ENCODE results near the gene SIL1.
A peak's percentile ranks its signal among the peaks of the same experiment; 100 is the strongest.
"Not testable (repeated sequence)": the region's sequence is repeated elsewhere in the genome, so short reads cannot be mapped to it uniquely, and the experiment has no call there.

Gene SIL1

DNA sequence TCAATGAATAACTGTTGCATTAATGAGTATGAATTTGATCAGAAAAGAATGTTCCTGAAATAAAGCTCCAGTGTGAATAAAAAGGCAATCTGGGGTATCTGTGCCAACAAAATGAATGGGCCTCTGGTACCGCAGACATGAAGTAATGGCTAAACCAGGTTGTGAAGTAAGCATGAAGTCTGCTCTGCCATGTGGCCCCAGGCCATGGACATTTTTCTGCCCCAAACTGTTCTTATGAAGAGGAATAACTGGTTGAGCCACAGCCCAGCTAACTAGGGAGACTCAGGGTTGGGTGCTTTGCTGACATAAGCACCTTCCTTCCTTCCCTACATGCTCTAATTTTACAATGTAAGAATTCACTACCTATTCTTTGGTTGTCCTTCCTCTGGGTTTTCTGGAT is 175.6 kb downstream of the SIL1 start:
- DNase-seq (ENCODE audit: low spot score), result no peak

DNA sequence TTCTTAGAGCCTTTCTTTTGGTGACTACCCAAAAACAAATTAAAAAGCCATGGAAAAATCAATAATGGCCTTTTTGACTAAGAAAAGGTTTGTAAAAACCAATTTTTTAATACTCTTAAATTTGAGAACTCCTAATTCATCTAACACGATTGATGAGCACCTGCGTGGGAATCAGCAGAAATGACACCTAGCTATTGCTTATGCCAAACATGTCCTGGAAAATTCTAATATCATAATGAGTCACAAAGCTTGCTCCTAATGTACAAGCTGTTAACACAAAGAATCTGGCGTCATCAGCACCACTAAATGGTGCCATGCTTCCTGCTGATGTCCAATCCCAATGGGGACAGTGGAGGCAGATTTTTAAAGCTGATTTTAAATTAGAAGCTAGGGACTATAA is 176.8 kb downstream of the SIL1 start:
- no peak for DNase-seq (ENCODE audit: low spot score)

DNA sequence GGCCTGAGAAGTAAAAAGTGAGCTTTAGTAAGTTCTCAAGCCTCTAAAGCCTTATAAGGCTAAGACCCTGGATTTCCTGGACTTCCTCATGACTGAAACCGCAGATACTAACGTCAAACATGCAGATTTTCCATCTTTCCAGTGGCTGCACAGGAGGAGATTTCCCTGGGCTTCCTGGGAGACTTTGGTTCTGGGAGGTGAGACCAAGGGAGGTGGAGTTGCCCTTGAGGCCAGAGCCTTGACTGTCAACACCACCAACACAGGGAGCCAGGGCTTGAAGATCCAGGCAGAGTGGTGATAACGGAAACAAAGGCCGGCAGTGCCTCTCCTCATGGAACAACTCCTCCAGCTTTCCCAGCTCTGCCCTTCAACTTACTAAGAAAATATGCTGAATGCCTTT is 178.3 kb downstream of the SIL1 start:
- DNase-seq (ENCODE audit: low spot score), result no peak

DNA sequence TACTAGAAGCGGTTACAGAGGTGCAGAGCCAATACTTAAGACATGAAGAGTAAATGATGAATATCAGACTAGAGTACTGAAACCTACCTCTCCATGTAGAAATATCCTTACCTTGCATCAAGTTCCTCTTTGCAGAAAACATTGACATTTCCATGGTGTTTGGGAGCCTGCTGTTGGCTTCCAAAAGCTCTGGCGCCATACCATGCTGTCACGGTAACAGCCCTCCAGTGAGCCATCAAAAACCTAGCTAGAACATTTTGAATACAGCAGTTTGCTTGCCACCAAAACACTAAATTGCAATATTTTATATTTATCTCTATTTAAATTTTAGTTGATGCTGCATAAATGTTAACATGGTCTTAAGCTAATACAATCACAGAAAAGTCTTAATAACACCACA is 179.0 kb downstream of the SIL1 start:
- DNase-seq (ENCODE audit: low spot score), result no peak

DNA sequence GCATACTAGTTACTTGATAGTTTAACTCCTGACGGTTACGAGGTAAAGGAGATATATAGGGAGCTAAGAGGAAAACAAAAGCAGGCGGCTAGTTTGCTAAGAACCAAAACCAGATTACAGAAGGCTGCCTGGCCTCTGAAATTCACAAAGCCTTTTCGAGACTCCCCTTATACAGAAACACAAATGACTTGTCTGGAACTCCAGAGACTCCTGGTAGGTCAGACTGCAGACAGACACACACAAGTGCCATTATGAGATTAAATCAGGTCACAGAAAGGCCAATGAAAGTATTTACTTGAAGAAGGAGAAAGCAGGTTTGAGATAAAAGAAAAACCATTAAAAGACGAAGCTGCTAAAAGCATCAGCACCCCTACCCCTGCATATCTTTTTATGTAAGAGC is 180.5 kb downstream of the SIL1 start:
- DNase-seq (ENCODE audit: low spot score), result no peak

DNA sequence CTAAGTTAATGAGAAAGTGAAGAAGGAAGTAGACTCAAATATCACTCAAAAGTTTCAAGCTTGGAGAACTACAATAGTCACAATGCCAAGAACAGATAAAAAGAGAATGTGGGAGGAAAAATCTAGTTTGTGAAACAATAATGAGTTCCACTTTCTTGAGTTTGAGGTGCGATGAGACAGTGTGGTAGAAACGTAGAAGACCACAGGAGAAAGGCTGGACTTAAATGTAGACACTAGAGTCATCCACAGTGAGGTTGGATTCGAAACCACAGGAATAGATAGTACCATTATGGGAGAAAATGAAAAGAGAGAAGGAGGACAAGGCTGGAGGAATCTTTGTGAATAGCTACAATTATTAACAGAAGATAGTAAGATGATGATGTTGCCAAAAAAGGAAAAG is 182.0 kb downstream of the SIL1 start:
- no peak for DNase-seq (ENCODE audit: low spot score)

DNA sequence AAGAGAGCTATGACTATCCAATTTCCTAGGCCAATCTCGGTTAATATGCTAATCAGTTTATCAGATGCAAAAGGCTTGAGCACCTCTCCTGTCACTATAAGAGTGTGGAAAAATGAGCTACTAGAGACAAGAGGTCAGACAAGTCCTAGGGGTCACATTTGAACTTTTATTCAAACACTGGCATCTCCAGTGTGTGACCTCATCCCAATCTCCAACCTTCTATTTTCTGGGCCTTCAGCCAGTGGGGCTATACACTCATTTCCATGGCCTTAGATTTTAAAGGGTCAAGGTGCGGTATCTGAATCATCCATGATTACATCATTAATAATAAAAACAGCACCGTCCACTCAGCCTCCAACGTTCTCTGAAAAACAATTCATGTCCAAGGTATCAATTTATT is 183.4 kb downstream of the SIL1 start:
- peak; percentile 76 for DNase-seq (ENCODE audit: low spot score)

DNA sequence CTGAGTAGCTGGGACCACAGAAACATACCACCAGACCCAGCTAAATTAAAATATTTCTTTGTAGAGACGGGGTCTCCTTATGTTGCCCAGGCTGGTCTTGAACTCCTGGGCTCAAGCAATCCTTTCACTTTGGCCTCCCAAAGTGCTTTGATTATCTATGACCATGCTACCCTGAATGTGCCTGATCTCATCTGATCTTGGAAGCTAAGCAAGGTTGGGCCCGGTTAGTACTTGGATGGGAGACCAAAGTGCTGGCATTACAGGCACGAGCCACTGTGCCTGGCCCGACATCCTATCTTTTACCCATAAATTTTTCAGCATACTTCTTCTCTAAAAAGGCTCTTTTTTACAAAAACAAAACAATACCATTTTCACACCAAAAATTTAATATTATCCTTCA is 186.0 kb downstream of the SIL1 start:
- DNase-seq (ENCODE audit: low spot score), result no peak

DNA sequence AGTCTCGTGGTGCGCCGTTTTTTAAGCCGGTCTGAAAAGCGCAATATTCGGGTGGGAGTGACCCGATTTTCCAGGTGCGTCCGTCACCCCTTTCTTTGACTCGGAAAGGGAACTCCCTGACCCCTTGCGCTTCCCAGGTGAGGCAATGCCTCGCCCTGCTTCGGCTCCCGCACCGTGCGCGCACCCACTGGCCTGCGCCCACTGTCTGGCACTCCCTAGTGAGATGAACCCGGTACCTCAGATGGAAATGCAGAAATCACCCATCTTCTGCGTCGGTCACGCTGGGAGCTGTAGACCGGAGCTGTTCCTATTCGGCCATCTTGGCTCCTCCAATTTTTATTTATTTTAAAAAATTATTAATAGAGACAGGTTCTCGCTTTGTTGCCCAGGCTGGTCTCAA is 187.0 kb downstream of the SIL1 start:
- not testable (repeated sequence) for DNase-seq (ENCODE audit: low spot score)

DNA sequence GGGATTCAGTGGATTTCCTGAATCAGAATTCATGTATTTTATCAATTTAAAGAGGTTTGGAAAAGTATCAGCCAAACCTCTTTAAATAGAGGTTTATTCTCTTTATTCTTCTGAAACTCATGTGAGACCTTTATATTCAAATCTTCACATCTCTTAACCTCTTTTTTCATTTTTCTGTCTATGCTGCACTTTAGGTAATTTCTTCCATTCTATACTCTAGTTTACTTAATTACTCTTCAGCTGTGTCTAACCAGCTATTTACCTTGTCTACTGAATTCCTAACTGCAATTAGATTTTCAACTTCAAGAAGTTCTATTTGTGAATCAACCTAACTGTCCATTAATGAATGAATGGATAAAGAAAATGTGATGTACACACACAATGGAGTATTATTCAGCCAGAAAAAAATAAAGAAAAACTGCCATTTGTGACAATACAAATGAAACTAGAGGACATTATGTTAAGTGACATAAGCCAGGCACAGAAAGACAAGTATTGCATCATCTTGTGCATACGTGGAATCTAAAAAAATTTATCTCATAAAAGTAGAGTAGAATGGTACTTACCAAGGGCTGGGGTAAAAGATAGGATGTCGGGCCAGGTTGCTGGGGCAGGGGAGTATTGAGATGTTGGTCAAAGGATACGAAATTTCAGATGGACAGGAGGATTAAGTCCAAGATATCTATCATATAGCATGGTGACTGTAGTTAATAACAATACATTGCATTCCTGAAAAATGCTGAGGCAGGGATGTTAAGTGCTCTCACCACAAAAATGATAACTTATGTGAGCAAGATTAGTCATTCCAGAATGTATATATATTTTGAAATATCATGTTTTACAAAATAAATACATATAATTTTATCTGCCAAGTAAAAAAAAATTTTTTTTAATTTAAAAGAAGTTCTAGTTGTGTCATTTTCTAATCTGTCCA is 193.5 kb downstream of the SIL1 start:
- no peak for DNase-seq (ENCODE audit: low spot score)

DNA sequence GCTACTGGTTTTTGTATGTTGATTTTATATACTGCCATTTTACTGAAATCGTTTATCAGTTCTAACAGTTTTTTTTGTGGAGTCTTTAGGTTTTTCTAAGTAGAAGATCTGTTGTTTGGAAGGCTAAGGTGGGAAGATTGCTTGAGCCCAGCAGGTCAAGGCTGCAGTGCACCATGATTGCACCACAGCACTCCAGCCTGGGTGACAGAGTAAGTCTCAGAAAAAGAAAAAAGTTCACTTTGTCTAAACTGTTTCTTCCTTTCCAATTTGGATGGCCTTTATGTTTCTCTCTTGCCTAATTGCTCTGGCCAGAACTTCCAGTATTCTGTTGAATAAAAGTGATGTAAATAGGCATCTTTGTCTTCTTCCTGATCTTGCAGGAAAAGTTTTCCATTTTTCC is 198.5 kb downstream of the SIL1 start:
- DNase-seq (ENCODE audit: low spot score), result no peak

DNA sequence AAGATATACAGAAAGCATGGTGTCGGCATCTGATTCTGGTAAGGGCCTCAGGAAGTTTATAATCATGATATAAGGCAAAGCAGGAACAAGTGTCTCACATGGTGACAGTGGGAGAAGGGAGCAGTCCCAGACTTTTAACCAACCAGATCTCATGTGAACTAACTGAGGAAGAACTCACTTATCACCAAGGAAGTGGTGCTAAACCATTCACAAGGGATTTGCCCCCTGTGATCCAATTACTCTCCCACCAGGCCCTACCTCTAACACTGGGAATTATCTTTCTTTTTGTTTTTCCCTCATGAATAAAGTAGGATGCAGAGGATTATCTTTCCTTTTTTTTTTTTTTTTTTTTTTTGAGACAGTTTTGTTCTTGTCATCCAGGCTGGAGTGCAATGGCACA is 199.6 kb downstream of the SIL1 start:
- DNase-seq (ENCODE audit: low spot score), result no peak

DNA sequence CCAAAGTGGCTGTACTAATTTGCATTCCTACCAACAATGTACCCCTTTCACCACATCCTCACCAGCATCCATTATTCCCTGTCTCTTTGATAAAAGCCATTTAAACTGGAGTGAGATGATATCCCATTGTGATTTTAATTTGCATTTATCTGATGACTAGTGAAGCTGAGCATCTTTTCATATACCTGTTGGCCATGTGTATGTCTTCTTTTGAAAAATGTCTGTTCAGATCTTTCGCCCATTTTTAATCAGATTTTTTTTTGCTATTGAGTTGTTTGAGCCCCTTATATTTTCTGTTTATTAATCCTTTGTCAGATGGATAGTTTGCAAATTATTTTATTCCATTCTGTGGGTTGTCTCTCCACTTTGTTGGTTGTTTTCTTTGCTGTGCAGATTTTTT is 202.0 kb downstream of the SIL1 start:
- no peak for DNase-seq (ENCODE audit: low spot score)

DNA sequence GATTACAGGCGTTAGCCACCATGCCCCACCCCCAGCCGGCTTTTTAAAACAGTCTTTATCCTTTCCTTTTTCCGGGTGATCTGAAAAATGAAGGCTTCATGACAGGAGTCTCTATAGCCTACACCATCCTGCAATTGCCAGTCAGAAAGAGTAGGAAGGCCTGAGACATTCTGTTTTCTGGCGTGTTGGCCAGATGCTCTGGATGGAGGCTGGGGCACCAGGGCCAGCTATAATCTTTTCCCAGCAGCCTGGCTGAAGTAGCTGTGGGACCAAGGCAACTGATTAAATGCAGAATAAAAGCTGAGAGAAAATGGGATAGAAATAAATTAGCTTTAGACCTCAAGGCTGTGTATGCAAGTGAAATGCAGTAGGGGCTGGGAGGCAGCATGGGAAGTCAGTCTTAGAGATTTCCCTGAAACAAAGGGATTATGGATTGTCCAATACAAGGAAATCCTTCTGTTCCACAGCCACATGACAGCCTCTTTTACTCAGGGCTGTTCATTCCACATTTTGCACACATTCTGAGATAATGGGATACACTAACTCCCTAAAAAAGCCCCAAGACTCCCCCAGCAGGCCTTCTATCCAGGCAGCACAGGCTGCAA is 207.1 kb downstream of the SIL1 start:
- DNase-seq (ENCODE audit: low spot score), result no peak

DNA sequence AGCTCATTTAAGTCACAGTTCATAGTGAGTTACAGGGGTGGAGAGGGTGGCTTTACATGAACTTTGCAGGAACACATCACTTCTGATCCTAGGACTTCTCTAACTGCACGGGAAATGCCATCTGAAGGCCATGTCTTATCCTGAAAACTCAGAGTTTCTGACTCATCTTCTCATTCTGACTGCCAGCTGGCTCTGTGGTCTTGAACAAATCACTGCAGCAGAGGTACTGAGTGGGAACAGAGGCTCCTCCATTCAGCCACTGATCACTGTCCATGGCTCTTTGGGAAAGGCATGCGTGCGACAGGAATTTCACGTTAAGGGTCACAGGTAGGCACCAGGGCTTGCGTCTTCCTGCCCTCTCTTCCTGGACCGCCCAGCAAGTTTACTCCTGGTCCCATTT is 208.4 kb downstream of the SIL1 start:
- peak; percentile 32 for DNase-seq (ENCODE audit: low spot score)

DNA sequence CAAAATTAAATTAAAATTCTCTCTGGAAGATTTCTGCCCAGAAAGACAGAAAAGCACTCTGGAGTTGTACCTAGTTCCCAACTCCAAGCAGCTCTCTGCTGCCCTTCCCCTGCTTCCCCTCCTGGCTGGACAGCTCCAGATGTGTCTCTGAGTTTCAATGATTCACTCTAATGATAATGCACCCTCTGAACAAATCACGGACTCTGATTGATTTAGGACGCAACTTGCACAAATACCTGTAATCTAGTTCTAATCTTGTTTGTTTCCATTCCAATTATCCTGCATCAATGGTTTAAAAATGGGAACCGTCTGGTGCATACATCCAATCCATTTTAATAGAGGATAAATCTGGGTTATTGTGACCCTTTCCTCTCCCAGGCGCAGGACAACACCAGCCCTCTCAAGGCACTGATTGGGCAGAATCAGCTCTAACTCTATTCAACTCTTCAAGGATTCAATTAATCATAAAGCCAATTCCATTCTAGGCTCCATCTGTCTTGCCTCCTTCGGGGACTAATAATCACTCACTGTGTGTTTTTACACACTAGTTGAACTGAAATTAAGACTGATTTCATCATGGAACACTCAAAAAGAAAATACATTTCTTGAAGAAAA is 211.9 kb downstream of the SIL1 start:
- no peak for DNase-seq (ENCODE audit: low spot score)

DNA sequence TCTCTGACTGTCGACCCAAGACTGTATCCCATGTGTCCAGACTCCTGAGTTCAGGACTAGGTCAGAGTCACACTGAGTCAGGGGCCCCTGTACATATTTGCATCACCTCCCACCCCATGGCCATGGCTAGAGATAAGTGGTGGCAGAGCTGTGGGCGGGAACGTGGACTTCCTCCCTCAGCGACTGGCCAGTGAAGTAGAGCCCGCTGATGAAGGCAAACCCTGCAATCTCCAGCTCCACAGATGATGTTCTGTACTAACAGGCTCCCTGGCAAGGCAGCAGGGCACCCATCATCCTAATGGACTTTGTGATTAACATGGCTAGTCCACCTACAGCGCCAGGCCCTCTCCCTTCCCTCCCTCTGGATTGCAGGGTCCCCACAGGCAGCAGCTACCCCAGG is 212.5 kb downstream of the SIL1 start:
- no peak for DNase-seq (ENCODE audit: low spot score)

DNA sequence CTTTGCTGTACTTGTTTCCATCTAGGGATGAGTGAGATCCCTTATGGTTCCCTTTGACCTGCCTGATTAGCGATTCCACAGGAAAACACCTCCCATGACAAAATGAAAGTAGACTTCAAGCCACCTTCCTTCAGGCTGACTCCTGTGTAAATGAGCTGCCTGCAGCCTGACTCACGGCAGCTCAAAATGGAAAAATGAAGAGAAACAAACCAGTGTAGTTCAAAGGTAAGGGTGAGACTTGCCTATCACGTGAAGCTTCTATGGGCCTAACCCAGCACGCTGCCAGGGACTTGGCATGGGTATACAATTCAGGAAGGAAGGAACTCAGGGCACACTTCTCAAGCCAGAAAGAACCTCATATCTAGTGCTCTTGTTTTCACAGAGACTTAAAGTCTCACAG is 212.9 kb downstream of the SIL1 start:
- no peak for DNase-seq (ENCODE audit: low spot score)

DNA sequence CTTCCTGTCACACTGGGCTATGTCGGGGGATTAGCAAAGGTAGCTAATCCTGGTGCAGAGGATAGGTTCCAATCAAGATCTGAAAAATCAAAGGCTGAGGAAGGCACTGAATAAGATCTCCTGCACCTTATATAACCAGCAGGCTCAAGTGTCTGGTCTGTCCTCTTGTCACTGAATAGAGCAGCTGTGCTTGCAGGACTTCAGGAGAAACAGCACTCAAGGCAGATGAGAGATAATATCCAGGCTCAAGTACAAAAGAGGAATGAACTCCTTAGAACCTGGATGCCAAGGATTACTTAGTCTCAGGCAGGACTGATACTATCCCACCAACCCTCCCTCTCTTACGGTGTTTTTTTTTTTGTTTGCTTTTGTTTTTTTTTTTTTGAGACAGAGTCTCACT is 214.2 kb downstream of the SIL1 start:
- no peak for DNase-seq (ENCODE audit: low spot score)

DNA sequence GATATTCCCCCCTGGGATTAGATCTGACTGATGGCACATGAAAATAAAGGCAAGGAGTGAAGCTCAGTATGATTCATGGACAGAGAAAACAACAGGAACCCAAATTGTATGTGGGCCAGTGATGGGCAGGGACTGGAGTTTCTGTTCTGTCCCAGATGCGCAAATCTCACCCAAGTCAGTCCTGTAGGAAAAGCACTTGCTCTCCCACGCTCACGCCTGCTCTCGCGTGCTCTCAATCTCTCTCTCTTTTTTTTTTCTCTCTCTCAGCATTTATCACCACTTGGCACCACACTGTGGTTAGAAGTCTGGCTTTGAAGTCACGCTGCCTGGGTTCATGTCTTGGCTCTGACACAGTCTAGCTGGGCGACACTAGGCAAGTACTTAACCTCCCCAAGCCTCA is 216.6 kb downstream of the SIL1 start:
- DNase-seq (ENCODE audit: low spot score), result no peak

DNA sequence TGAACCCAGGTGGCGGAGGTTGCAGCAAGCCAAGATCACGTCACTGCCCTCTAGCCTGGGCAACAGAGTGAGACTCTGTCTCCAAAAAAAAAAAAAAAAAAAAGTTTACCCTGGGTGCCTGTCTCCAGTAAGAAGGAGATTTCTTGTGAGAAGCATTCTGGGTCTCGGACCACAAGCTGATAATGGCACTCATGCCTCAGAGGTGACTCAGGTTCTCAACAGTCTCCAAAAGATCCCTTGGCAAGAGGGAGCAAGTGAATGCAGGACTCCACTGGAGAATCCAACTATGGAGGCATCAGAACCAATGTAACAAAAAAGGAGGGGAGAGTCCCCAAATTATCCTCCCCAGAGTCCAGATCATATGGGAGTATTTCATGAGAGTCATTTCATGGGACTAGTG is 217.0 kb downstream of the SIL1 start:
- peak; percentile 44 for DNase-seq (ENCODE audit: low spot score)

DNA sequence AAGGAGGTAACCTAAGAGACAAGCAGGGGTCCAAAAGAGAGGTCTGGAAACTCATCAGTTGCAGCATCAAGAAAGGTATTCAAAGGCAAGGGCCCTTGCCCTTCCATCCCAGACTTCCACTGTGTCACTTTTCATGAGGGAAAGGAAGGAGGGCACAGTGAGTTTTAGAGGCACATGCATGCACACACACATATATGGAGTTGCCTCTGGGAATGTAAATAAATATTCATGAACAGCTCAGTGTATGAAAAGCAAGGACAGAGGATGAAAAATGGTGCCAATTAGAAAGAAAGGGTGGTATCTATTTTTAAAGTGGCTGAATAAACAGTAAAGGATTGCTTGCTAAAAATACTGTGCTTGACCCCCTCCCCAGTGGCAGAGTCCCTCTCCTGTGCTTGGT is 217.7 kb downstream of the SIL1 start:
- DNase-seq (ENCODE audit: low spot score), result no peak

DNA sequence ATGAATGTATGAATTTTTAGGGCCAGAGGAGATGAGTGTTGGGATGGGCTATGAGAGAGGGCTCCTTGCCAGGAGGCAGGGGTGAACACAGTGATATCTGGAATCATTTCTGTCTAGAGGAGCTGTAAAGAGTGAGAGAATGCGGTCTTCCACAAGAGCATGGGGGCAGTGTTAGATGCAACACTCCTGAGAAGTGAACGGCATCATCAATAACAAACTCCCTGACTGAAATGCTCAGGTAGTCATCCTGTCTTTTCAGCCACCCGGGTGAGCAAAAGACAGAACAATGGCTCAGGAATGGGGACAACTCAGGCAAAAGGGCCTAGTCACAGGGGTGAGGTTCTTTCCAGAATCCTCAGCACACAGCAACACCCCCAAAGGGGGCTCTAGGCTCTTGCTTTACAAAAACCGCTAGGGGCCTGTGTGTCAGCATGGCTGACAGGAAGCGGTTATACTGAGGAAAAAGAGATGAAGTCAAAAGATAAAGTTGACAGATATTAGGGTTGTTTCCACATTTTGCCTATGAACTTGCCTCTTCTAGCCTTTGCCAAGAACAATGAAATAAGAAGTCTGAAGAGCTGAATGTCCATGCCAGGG is 218.4 kb downstream of the SIL1 start:
- DNase-seq (ENCODE audit: low spot score), result no peak

Data from AG08396 (cell line).